ENCODE measurements around the gene TAGLN2.

TAGLN2 gene

DNA sequence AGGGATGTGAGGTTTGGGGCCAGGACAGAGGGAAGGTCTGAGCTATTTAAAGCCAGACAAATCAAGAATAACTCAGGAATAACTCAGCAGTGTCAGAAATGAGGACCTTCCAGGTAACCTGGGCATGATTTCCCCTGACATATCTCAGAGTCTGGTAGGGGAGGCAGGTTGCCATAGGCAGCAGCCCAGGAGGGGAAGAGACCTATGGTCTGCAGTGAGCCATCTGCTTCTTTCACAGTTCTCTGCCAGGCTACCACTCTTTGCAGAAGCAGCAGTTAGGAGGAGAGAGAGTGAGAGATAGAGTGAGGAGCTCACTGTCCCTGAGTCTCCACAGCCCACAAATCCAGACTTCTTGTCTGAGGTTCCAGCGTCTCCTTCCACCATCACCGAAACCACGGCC, 56.5 kb downstream of the TAGLN2 start:
- no peak for DNase-seq
